ENCODE results near the gene KLHL6. TPM values are rescaled to one million over a fixed set of nuclear protein-coding genes. Genes with fewer than 3 reads are reported as not detected.

Gene KLHL6
- total and polyA plus RNA-seq, 8 donors: 0.19 to 4.6 (median 0.31) TPM

- H3K36me3 ChIP-seq: no peaks in the 10 kb centered on the region
- no peak for DNase-seq
- FAIRE-seq: no peak
- H3K9me3 ChIP-seq: no peaks in the 10 kb centered on the region
- no peak for TF ChIP-seq CTCF (IDR thresholded peaks at IDR 0.05)
- H3K27me3 ChIP-seq: no peaks in the 10 kb centered on the region
- H3K27ac ChIP-seq: no peak overlapping the region
- H3K4me3 ChIP-seq: no peak overlapping the region
- ATAC-seq: no peak
- intact Hi-C loops (cut with DNase I): no loop called here
- H3K4me1 ChIP-seq: no peaks in the 10 kb centered on the region
- WGBS, 2 donors: 79 to 86% methylated on average over 4 of the region's 4 CpGs
These were observed 11.4 kb upstream of the KLHL6 start for GRCh38 chr3:183566880-183567279.

GRCh38 chr3:183564046-183564445 lies 8.5 kb upstream of the KLHL6 start:
- no peaks in the 10 kb centered on the region for H3K36me3 ChIP-seq
- no peak for TF ChIP-seq CTCF (IDR thresholded peaks at IDR 0.05)
- H3K27ac ChIP-seq: no peak overlapping the region
- H3K27me3 ChIP-seq: no peaks in the 10 kb centered on the region
- DNase-seq (no peak), FAIRE-seq (no peak), ATAC-seq (no peak)
- no peaks in the 10 kb centered on the region for H3K9me3 ChIP-seq
- 78 to 82% methylated on average over 5 of the region's 5 CpGs for WGBS, 2 donors
- intact Hi-C loops (cut with DNase I): no loop called here
- H3K4me3 ChIP-seq: no peak overlapping the region
- H3K4me1 ChIP-seq: no peaks in the 10 kb centered on the region

- no peak overlapping the region for H3K4me3 ChIP-seq
- no peaks in the 10 kb centered on the region for H3K4me1 ChIP-seq
- no peaks in the 10 kb centered on the region for H3K36me3 ChIP-seq
- no peaks in the 10 kb centered on the region for H3K9me3 ChIP-seq
- 81 to 89% methylated on average over 2 of the region's 2 CpGs for WGBS, 2 donors
- no peaks in the 10 kb centered on the region for H3K27me3 ChIP-seq
- DNase-seq: no peak
- ATAC-seq: no peak
- intact Hi-C loops (cut with DNase I): no loop called here
- FAIRE-seq: no peak
- no peak overlapping the region for H3K27ac ChIP-seq
- TF ChIP-seq CTCF (IDR thresholded peaks at IDR 0.05): no peak
These were observed 8.0 kb upstream of the KLHL6 start for GRCh38 chr3:183563536-183563874.

- H3K27ac ChIP-seq: no peak overlapping the region
- ATAC-seq (peak in 1 of 4 donors; percentile 34), FAIRE-seq (no peak), DNase-seq (no peak)
- no peaks in the 10 kb centered on the region for H3K4me1 ChIP-seq
- no peak for TF ChIP-seq CTCF (IDR thresholded peaks at IDR 0.05)
- no peaks in the 10 kb centered on the region for H3K27me3 ChIP-seq
- H3K9me3 ChIP-seq: no peaks in the 10 kb centered on the region
- H3K4me3 ChIP-seq: no peak overlapping the region
- intact Hi-C loops (cut with DNase I): no loop called here
- H3K36me3 ChIP-seq: no peaks in the 10 kb centered on the region
- 91 to 92% methylated on average over 9 of the region's 9 CpGs for WGBS, 2 donors
These were observed 5.1 kb upstream of the KLHL6 start for GRCh38 chr3:183560607-183561006.

- ATAC-seq (no peak), DNase-seq (no peak), FAIRE-seq (no peak)
- no peaks in the 10 kb centered on the region for H3K27me3 ChIP-seq
- intact Hi-C loops (cut with DNase I): no loop called here
- no peak for TF ChIP-seq CTCF (IDR thresholded peaks at IDR 0.05)
- no peaks in the 10 kb centered on the region for H3K9me3 ChIP-seq
- WGBS, 2 donors: 54 to 57% methylated on average over 8 of the region's 8 CpGs
- H3K4me1 ChIP-seq: no peaks in the 10 kb centered on the region
- no peak overlapping the region for H3K27ac ChIP-seq
- no peaks in the 10 kb centered on the region for H3K36me3 ChIP-seq
- H3K4me3 ChIP-seq: no peak overlapping the region
These were observed 3.0 kb upstream of the KLHL6 start for GRCh38 chr3:183558495-183558894.

Data from pancreas (tissue), 10 donors.